ENCODE measurements around the gene SLC38A4.

DNA sequence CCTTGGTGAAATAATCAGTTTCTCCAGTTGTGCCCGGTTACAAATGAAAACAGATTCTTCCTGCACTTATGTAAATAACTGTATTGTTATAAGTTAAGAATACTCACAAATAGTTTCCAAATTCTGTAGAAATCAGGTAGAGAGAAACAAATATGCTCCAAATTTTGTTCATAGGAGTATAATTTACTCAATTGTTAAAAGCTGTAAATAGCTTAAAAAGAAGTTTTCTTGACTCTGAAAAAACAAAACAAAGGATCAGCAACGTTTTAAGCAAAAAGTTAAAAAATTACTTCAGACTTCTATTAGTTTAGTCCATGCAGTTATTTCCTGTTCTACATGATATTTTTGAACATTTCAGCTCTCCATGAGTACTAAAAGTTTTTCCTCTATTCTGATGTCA lies 30.0 kb upstream of the SLC38A4 start:
- TF ChIP-seq, protein P1, sequence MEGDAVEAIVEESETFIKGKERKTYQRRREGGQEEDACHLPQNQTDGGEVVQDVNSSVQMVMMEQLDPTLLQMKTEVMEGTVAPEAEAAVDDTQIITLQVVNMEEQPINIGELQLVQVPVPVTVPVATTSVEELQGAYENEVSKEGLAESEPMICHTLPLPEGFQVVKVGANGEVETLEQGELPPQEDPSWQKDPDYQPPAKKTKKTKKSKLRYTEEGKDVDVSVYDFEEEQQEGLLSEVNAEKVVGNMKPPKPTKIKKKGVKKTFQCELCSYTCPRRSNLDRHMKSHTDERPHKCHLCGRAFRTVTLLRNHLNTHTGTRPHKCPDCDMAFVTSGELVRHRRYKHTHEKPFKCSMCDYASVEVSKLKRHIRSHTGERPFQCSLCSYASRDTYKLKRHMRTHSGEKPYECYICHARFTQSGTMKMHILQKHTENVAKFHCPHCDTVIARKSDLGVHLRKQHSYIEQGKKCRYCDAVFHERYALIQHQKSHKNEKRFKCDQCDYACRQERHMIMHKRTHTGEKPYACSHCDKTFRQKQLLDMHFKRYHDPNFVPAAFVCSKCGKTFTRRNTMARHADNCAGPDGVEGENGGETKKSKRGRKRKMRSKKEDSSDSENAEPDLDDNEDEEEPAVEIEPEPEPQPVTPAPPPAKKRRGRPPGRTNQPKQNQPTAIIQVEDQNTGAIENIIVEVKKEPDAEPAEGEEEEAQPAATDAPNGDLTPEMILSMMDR (IDR thresholded peaks at IDR 0.05; ENCODE audit: insufficient read depth, low read length, poor library complexity, severe bottlenecking), result no peak
- TF ChIP-seq EZH2phosphoT487 (conservative IDR thresholded peaks at IDR 0.05; ENCODE audit: low read length), result no peak
